WTC11 (cell line): Measurements from ENCODE around the gene PTPA.
A peak's percentile ranks its signal among the peaks of the same experiment; 100 is the strongest.

Experiments used
- ATF3 ChIP-seq: sonication (generic); formaldehyde crosslinking; conservative IDR thresholded peaks from 2 replicates; pipeline ENCODE4 v1.8.1; 2022; ENCODE audit warnings: mild to moderate bottlenecking, missing genetic modification reagents
- CTCF ChIP-seq: fragments of 200-600 bp; IDR thresholded peaks from 2 replicates; pipeline ENCODE4 v1.8.0; 2022; ENCODE audit warnings: antibody characterized with exemption
- ELF4 ChIP-seq: sonication (generic); formaldehyde crosslinking; IDR thresholded peaks from 2 replicates; pipeline ENCODE4 v1.8.1; 2022; ENCODE audit warnings: low read depth, mild to moderate bottlenecking, moderate library complexity, missing genetic modification reagents
- ESRRA ChIP-seq: sonication (generic); formaldehyde crosslinking; IDR thresholded peaks from 2 replicates; pipeline ENCODE4 v1.8.1; 2022; ENCODE audit warnings: mild to moderate bottlenecking, missing genetic modification reagents, borderline replicate concordance
- ETV6 ChIP-seq: sonication (generic); formaldehyde crosslinking; IDR thresholded peaks from 2 replicates; pipeline ENCODE4 v1.8.1; 2022; ENCODE audit warnings: mild to moderate bottlenecking, missing genetic modification reagents
- HMGXB4 ChIP-seq: sonication (generic); formaldehyde crosslinking; IDR thresholded peaks from 2 replicates; pipeline ENCODE4 v1.8.1; 2023; ENCODE audit warnings: mild to moderate bottlenecking, moderate library complexity, missing genetic modification reagents
- NR3C1 ChIP-seq: sonication (generic); formaldehyde crosslinking; conservative IDR thresholded peaks from 2 replicates; pipeline ENCODE4 v1.8.1; 2023; ENCODE audit warnings: low read depth, mild to moderate bottlenecking, missing genetic modification reagents
- SP1 ChIP-seq: sonication (generic); formaldehyde crosslinking; conservative IDR thresholded peaks from 2 replicates; pipeline ENCODE4 v1.8.1; 2022; ENCODE audit warnings: missing genetic modification reagents
- ZNF121 ChIP-seq: sonication (generic); formaldehyde crosslinking; IDR thresholded peaks from 2 replicates; pipeline ENCODE4 v1.8.0; 2023; ENCODE audit warnings: missing genetic modification reagents
- ZNF416 ChIP-seq: fragments of 250-450 bp; sonication (Bioruptor Pico); IDR thresholded peaks from 2 replicates; pipeline ENCODE4 v1.9.0; 2021; ENCODE audit warnings: mild to moderate bottlenecking, inconsistent platforms
- ZNF425 ChIP-seq: fragments of 250-450 bp; sonication (Bioruptor Pico); conservative IDR thresholded peaks from 2 replicates; pipeline ENCODE4 v1.9.0; 2021; ENCODE audit warnings: mild to moderate bottlenecking
- TF ChIP-seq, protein P1 (sequence below): sonication (generic); formaldehyde crosslinking; IDR thresholded peaks from 2 replicates; pipeline ENCODE4 v1.8.0; 2023; ENCODE audit warnings: missing genetic modification reagents, mild to moderate bottlenecking, borderline replicate concordance

DNA sequence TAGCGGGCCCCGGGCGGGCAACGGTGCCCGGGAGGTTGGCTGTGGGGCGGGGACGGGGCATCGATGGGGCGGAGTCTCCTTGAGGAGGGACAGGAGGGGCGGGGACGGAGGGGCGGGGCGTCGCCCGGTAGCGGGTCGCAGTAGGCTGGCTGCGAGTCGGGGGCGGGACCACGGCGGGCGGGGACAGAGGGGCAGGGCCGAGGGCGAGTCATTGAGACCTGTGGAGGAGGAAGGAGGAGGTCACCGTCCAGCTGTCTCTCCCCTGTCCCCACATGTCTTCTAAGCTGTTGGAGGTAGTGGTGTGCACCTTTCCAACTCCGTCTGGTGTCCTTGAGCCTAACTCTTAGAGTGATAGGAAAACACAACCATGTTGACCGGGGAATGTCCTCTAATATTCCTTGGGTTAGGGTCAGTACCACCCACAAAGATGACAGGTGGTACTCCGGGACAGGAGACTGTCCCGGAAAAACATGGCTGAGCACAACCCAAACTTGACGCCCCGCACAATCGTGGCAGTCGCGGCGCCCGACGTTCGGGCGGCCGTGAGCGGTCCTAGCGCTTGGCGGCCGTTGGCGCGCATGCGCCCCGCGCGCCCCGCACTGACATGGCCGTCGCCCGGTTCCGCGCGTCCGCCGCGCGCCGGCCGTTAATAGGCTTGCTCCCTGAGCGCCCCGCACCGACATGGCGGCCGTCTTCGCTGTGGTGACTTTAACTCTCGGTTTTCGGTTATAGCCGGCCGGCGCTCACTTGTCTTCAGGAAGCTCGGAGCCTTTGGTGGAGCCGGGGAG lies at the start of gene PTPA, which contains the start of gene CRAT:
- TF ChIP-seq ZNF425 (CRISPR knock-in tag) (no peak), CTCF (no peak), ETV6 (no peak; the same call in 1 of the 2 replicates), ESRRA (CRISPR knock-in tag) (no peak), ZNF121 (no peak), ZNF416 (no peak), SP1 (CRISPR knock-in tag) (peak; percentile 80), ELF4 (CRISPR knock-in tag) (no peak), NR3C1 (CRISPR knock-in tag) (no peak), HMGXB4 (CRISPR knock-in tag) (no peak), ATF3 (CRISPR knock-in tag) (no peak)
- TF ChIP-seq, protein P1, sequence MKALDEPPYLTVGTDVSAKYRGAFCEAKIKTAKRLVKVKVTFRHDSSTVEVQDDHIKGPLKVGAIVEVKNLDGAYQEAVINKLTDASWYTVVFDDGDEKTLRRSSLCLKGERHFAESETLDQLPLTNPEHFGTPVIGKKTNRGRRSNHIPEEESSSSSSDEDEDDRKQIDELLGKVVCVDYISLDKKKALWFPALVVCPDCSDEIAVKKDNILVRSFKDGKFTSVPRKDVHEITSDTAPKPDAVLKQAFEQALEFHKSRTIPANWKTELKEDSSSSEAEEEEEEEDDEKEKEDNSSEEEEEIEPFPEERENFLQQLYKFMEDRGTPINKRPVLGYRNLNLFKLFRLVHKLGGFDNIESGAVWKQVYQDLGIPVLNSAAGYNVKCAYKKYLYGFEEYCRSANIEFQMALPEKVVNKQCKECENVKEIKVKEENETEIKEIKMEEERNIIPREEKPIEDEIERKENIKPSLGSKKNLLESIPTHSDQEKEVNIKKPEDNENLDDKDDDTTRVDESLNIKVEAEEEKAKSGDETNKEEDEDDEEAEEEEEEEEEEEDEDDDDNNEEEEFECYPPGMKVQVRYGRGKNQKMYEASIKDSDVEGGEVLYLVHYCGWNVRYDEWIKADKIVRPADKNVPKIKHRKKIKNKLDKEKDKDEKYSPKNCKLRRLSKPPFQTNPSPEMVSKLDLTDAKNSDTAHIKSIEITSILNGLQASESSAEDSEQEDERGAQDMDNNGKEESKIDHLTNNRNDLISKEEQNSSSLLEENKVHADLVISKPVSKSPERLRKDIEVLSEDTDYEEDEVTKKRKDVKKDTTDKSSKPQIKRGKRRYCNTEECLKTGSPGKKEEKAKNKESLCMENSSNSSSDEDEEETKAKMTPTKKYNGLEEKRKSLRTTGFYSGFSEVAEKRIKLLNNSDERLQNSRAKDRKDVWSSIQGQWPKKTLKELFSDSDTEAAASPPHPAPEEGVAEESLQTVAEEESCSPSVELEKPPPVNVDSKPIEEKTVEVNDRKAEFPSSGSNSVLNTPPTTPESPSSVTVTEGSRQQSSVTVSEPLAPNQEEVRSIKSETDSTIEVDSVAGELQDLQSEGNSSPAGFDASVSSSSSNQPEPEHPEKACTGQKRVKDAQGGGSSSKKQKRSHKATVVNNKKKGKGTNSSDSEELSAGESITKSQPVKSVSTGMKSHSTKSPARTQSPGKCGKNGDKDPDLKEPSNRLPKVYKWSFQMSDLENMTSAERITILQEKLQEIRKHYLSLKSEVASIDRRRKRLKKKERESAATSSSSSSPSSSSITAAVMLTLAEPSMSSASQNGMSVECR, result peak; percentile 53; the same call in 1 of the 2 replicates
